Measurements from ENCODE around the gene GADL1.

Gene GADL1

DNA sequence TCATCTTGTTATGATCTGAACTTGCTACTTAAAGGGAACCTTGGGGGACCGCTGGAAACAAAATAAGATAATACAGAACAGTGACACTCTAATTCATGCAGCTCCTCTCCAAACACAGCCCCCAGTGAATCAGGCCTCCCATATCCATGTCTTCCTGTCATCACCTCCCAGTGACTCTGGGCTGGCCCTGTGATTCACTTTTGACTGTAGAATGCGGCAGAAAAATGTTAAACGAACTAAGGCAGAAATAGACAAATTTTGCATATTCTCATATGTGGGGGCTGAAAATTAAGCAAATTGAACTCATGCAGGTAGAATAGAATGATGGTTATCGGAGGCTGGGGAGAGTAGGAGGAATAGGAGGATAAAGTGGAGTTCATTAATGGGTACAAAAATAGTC, 20.2 kb upstream of the GADL1 start:
- H3K27ac ChIP-seq, result no peak overlapping the region
- POLR2A ChIA-PET (ENCODE audit: low non-redundant PET), result no interaction called here
- TF ChIP-seq, protein P1, sequence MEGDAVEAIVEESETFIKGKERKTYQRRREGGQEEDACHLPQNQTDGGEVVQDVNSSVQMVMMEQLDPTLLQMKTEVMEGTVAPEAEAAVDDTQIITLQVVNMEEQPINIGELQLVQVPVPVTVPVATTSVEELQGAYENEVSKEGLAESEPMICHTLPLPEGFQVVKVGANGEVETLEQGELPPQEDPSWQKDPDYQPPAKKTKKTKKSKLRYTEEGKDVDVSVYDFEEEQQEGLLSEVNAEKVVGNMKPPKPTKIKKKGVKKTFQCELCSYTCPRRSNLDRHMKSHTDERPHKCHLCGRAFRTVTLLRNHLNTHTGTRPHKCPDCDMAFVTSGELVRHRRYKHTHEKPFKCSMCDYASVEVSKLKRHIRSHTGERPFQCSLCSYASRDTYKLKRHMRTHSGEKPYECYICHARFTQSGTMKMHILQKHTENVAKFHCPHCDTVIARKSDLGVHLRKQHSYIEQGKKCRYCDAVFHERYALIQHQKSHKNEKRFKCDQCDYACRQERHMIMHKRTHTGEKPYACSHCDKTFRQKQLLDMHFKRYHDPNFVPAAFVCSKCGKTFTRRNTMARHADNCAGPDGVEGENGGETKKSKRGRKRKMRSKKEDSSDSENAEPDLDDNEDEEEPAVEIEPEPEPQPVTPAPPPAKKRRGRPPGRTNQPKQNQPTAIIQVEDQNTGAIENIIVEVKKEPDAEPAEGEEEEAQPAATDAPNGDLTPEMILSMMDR (conservative IDR thresholded peaks at IDR 0.05; ENCODE audit: low read depth), result no peak
- CTCF ChIA-PET, result no interaction called here
- no peak for DNase-seq (ENCODE audit: low spot score)

DNA sequence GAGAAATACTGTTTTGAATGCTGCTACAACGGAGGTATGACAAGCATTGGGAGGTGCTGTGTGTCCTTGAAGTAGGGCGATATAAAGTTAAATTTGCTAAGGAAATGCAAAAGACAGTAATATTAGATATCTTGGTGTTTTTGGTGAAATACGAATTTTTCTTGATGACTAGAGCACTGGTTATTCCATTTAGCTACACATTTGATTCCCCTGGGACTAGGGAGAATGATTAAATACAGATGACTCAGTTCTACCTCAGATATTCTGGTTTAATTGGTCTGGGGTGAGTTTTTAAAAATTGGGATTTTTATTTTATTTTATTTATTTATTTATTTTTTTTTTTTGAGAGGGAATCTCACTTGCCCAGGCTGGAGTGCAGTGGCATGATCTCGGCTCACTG, 18.7 kb upstream of the GADL1 start:
- CTCF ChIA-PET, result no interaction called here

DNA sequence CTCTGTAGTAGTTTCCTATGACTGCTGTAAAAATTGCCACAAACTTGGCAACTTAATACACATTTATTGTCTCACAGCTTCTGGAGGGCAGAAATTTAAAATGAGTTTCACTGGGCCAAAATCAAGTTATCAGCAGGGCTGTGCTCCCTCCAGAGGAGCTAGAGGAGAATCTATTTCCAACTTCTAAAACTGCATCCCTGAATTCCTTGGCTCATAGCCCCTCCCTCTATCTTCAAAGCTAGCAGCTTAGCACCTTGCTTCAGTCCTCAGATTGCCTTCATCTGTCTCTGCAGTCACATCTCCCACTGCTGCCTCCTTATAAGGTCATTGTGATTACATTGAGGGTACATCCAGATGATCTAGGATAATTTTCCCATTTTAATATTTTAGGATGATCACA, 17.8 kb upstream of the GADL1 start:
- POLR2A ChIA-PET (ENCODE audit: low non-redundant PET), result no interaction called here
- CTCF ChIA-PET, result no interaction called here
- no peak overlapping the region for H3K27ac ChIP-seq
- TF ChIP-seq, protein P1 (conservative IDR thresholded peaks at IDR 0.05; ENCODE audit: low read depth), result no peak
- no peak for DNase-seq (ENCODE audit: low spot score)

More for the DNA sequence above, 18.7 kb upstream of the GADL1 start:
- POLR2A ChIA-PET (ENCODE audit: low non-redundant PET), result no interaction called here
- no peak overlapping the region for H3K27ac ChIP-seq
- no peak for DNase-seq (ENCODE audit: low spot score)
- TF ChIP-seq, protein P1 (conservative IDR thresholded peaks at IDR 0.05; ENCODE audit: low read depth), result no peak

DNA sequence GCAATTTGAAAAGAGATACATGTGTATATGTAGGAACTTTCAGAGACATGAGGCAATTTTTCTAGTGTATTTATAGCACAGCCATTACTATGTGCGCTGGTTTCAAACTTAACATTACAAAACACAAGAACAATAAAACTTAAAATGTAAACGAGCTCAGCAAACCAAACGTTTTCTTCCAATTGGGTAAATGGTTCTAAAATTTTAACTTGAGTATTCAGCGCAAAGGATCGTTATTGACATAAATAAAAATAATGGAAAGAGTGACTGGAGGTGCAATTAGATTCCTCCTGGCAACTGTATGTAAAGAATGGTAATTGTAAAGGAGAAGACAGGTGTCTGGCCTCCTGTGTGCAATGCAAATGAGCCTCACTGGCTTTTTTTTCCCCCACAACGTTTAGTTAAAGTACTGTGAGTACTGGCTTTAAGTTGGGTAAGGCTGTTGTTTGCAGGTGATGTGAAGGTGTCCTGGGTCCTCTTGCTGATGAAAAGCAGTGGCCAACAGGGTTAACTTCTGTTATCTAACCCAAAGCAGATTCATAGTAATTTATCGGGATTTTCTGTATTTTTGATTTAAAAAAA, 14.1 kb upstream of the GADL1 start:
- DNase-seq (ENCODE audit: low spot score), result no peak
- H3K27ac ChIP-seq, result no peak overlapping the region
- CTCF ChIA-PET, result interaction anchor here (0.6 kb wide), 1 partner anchor 25 kb away, joined by 3 read pairs; no protein-coding TSS in a partner anchor
- TF ChIP-seq, protein P1 (conservative IDR thresholded peaks at IDR 0.05; ENCODE audit: low read depth), result no peak
- POLR2A ChIA-PET (ENCODE audit: low non-redundant PET), result no interaction called here

DNA sequence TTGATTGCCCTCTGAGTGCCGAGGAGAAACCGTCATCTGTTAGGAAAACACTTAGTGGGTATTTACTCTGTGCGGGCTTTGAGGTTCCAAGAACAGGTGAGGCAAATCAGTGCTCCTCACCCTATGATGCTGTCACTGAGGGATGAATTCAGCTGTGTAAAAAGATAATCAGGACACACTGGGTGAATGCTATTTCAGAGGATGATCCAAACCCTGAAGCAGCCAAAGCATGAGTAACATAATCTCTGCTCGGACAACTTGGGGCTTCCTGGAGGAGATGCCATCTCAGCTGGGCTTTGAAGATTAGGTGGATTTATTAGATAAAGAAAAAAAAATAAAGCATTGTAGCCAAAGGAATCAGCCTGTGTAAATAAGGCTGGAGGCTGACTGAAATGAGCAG, 10.5 kb upstream of the GADL1 start:
- ChIA-PET POLR2A (ENCODE audit: low non-redundant PET) (no interaction called here), CTCF (interaction anchor here (0.6 kb wide), 1 partner anchor 629 kb away, joined by 3 read pairs; no protein-coding TSS in a partner anchor)
- TF ChIP-seq, protein P1 (conservative IDR thresholded peaks at IDR 0.05; ENCODE audit: low read depth), result no peak
- DNase-seq (ENCODE audit: low spot score), result no peak
- H3K27ac ChIP-seq, result no peak overlapping the region

DNA sequence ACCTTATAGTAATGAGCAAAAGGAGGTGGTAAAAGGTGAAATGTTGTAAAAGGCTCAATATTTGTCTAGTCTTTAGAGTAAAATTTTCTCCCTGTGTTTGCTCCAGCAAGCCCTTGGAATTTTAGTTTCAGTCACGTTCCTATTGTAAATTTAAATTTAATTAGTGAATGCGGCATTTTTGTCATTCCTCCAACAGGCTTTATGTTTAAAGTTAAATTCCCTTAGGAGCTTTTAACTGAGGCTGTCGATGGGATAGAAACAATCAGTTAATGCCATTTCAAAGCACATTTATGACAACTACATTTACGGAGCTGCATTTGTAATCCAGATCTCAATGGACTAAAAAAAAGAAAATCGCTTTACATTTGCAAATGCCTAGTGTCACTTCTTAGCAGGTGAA, 868 bp upstream of the GADL1 start:
- TF ChIP-seq, protein P1 (conservative IDR thresholded peaks at IDR 0.05; ENCODE audit: low read depth), result no peak
- DNase-seq (ENCODE audit: low spot score), result no peak
- H3K27ac ChIP-seq, result no peak overlapping the region
- CTCF ChIA-PET, result no interaction called here
- POLR2A ChIA-PET (ENCODE audit: low non-redundant PET), result no interaction called here

All from RWPE1 (cell line).